GM18526 (cell line): ENCODE measurements around the gene KLC4.

Source experiments
- POLR2A ChIP-seq: IDR thresholded peaks from 3 replicates; pipeline ENCODE4 v1.6.1; 2011; ENCODE audit not compliant: insufficient read length; ENCODE audit errors: extremely low read depth

The KLC4 gene

GRCh38 chr6:43093436-43094289 is 34.2 kb downstream of the KLC4 start:
- TF ChIP-seq POLR2A: no peak

GRCh38 chr6:43095939-43096338 is 36.5 kb downstream of the KLC4 start:
- no peak for TF ChIP-seq POLR2A

- peak; percentile 13 for TF ChIP-seq POLR2A
These were observed 37.1 kb downstream of the KLC4 start for GRCh38 chr6:43096451-43097097.

GRCh38 chr6:43097098-43097489 is 37.7 kb downstream of the KLC4 start:
- no peak for TF ChIP-seq POLR2A

DNA sequence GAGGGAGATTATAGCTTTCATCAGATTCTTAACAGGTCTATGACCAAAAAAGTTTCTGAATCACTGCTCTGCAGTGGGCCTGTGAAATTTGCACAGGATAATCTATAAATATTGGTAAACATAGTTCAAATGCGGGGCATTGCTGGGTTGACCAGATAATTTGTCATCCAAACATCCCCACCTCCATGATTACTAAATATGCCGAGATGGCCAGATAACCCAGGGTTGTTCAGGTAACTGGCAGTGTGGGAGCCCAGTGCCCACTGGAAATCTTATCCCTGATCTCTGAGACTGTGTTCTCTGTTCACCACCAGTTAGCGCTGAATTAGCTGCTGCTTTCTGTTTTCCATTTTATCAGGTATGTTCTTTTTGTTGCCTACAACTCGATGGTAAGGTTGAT is 38.1 kb downstream of the KLC4 start:
- TF ChIP-seq POLR2A: no peak

GRCh38 chr6:43101497-43101896 is 42.1 kb downstream of the KLC4 start:
- TF ChIP-seq POLR2A: no peak

- no peak for TF ChIP-seq POLR2A
These were observed 43.9 kb downstream of the KLC4 start for GRCh38 chr6:43103253-43103876.

DNA sequence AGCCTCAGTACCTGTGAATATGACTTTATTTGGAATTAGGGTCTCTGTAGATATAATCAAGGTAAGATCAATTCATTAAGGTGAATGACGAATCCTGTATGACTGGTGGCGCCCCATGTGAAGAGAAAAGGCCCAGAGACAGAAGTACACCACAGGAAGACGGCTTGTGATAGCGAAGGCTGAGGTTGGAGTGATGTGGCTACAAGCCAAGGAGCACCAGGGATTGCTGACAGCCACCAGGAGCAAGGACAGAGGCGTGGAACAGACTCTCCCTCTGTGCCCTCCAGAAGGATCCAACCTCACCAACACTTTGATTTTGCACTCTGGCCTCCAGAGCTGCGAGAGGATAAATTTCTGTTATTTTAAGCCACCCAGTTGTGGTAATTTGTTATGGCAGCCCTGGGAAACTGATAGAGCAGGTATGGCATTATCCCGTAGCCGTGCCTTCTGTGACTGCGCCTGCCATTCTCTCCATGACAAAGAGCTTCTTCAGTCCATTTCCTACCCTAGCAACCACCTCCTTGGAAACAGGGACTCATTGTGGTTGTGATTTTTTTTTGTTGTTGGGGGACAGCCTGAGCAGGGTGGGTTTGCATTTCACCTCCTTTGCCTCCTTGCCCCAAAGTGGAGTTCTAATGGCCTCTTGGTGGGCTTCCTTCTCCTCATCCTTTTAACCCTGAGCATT is 46.2 kb downstream of the KLC4 start:
- no peak for TF ChIP-seq POLR2A

DNA sequence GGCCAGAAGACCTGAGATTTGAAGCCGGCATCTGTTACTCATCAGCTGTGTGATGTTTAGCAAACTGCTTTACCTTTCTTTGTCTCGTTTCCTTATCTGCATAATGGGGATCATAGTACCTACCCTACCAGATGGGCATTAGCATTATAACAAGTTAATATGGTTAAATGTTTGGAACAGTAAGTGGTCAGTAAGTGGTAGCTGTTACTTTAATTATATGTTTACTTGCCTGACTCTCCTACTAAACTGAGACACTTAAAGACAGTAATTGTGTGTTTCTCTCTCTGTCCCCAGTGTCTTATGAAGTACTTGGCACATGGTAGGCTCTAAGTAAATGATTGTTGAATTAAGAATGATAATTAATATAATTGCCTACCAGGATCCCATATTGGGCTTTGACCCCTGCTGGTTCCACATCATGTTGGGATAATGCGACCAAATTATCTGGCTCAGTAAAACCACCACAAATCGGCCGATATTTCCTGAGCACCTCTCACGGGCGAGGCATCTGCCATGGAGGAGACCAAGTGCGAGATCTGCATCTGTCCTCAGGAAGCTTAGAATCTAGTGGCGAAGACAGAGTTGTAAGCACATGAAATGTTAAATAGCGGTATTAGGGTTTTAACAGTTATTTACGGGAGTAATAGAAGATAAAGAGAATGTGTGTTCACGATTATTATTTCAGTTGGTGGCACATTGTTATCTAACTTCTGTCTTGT is 48.1 kb downstream of the KLC4 start:
- no peak for TF ChIP-seq POLR2A

DNA sequence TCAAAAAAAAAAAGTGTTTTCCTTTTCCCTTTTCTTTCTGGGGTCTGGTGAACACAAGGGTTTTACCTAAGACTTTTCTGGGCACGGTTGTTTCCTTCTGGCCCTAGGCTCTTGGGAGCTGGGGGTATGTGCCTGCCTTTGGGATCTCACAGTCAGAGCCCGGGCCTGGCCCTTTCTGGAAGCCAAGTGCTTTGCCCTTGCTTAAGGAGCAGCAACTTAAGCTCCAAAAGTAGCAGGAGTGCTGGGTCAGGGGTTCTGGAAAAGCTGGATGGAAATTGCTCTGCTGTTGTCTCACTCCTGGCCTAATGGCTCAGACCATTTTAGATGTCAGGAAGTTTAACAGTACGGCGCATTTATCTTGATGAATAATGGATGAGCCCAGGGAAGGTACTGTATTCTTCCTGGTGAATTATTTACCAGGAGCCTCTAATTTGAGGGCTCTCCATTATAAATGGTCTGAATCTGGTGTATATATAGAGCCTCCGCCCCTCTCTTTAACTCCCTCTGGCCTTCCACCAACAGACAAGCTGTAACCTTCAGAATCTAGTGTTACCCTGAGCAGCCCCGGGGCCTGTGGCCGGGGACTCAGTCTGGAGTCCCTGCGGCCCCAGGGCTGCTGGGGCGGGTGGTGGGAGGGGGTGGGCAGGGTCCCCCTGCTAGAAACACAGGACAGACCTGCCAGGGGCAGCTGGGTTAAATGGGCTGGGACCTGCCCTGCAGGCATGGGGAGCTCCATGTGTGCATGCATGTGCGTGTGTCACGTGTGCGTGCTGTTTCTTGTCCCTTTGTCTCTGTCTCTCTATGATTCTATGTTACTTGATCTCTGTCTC is 54.2 kb downstream of the KLC4 start:
- no peak for TF ChIP-seq POLR2A

GRCh38 chr6:43115365-43115764 is 55.9 kb downstream of the KLC4 start:
- no peak for TF ChIP-seq POLR2A

DNA sequence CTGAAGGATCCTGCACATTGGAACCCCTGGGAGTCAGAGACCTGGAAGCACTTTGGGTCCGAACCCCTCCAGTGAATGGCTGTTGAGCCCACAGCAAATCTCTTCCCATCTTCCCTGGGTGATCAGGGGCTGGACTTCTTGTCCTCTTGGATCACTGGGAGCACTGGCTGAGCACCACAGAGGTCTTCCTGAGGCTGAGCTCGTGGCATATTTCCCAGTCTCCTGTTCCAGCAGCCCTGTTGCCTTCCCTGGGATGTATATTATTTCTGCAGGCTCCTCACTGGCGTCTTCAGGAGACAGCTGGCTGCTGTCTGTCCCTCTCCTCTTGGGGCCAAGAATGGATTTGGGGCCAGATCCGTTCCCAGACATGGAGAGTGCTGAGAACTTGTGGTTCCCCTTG is 60.1 kb downstream of the KLC4 start:
- no peak for TF ChIP-seq POLR2A

DNA sequence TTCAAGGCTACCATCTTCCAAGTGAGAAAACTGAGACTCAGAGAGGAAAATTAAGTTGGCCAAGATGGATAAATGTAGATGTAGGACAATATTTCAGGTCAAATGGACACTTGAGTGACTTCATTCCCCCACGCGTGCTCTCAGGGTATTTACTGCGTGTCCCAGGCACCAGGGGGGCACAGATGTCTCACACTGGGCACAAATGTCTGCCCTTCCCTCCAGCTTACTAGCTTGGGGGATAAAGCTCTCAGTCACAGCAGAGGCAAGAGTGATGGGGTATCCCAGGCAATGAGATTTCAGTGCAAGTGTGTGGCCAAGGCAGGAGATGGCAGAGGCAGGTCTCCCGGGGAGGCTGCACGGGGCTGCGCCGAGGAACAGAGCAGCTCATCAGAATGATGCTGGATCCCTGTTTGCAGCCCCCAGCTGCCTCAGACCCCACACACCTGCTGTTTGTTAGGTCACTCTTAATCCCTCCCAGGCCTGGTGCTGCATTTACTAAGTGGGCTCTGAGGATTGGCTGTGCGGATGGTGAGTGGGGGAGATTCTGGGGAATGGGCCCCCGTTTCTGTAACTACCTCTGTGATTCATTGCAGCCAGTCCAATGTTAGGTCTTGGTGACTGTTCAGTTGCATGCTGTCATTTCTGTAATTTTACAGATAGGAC is 60.8 kb downstream of the KLC4 start:
- no peak for TF ChIP-seq POLR2A
